ENCODE data around the gene OOSP3.

DNA sequence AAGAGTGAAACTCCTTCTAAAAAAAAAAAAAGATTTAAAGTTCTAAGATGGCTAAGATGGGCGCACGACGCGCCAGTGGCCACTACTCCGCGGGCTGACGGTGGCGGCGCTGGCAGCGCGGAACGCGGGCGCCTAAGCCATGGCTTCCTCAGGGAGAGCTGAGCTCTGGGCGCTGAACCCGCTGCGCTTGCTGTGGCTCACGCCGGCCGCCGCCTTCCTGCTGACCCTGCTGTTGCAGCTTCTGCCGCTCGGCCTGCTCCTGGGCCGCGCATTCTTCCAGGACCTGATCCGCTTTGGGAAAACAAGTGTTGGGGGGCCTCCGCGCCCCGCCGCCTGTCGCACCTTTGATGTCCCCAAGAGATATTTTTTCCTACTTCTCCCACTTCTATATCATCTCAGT lies 19.5 kb downstream of the OOSP3 start:
- TF ChIP-seq ZNF398 (tag by site-specific recombination; IDR thresholded peaks at IDR 0.05): no peak
- TF ChIP-seq, protein P1, sequence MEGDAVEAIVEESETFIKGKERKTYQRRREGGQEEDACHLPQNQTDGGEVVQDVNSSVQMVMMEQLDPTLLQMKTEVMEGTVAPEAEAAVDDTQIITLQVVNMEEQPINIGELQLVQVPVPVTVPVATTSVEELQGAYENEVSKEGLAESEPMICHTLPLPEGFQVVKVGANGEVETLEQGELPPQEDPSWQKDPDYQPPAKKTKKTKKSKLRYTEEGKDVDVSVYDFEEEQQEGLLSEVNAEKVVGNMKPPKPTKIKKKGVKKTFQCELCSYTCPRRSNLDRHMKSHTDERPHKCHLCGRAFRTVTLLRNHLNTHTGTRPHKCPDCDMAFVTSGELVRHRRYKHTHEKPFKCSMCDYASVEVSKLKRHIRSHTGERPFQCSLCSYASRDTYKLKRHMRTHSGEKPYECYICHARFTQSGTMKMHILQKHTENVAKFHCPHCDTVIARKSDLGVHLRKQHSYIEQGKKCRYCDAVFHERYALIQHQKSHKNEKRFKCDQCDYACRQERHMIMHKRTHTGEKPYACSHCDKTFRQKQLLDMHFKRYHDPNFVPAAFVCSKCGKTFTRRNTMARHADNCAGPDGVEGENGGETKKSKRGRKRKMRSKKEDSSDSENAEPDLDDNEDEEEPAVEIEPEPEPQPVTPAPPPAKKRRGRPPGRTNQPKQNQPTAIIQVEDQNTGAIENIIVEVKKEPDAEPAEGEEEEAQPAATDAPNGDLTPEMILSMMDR (tag by site-specific recombination; IDR thresholded peaks at IDR 0.05): no peak
- TF ChIP-seq ZNF549 (tag by site-specific recombination; IDR thresholded peaks at IDR 0.05): no peak

All from HEK293 (cell line).